HG02623 (cell line): ENCODE measurements around the gene BDH1.

ENCODE experiments used
- ATAC-seq: cut with Tn5 transposase; IDR thresholded peaks from one replicate; pipeline ENCODE4 v1.9.1; 2021; ENCODE audit warnings: moderate library complexity; ENCODE audit not compliant: unreplicated experiment

Gene BDH1

DNA sequence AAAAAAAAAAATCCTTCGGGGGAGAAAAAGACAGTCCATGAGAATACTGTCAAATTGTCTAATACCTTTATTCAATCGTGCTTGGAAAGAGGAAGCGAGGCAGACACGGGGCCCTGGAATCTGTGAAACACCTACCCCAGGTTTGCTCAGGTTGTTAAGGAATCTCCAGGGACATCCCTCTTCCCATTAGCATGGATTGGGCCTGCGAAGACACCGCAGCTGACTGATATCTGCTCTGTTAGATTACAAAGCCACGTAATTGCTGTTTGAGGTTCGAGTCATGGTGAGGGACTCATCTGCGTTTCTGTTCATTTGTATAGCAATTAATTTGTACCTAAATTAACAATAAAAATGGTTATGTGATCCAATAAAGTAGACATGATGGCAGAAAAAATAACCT lies 91.0 kb downstream of the BDH1 start:
- no peak for ATAC-seq

- ATAC-seq, result no peak
Observed at GRCh38 chr3:197463279-197463678, 92.5 kb downstream of the BDH1 start.

DNA sequence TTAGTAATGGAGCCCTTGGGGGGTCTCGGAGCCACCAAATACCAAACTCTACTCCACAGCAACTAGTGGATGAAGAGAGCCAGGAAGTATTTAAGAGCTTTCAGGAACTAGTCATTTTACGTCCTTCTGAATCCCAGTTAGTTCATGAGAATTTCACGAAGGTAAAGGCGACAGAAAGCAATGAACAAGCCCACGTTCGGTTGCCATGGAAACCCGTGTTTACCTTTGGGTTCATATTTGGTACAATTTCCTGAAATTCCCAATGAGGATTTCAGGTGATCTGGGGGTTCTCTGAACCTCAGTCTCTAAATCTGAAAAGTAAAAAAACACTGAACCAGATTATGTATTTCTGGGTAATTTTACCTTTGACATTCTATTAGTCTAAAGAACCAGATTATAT lies 93.0 kb downstream of the BDH1 start:
- ATAC-seq, result no peak

- ATAC-seq, result no peak
Observed at GRCh38 chr3:197460639-197461038, 95.1 kb downstream of the BDH1 start.

- no peak for ATAC-seq
Observed at GRCh38 chr3:197460002-197460401, 95.8 kb downstream of the BDH1 start.
